Measurements from ENCODE around the gene SLC25A47. TPM values are rescaled to one million over a fixed set of nuclear protein-coding genes. Genes with fewer than 3 reads are reported as not detected.

Gene SLC25A47
- total and polyA plus RNA-seq, 2 of the 4 experiments (the other 2 are of a cell fraction), result not detected

DNA sequence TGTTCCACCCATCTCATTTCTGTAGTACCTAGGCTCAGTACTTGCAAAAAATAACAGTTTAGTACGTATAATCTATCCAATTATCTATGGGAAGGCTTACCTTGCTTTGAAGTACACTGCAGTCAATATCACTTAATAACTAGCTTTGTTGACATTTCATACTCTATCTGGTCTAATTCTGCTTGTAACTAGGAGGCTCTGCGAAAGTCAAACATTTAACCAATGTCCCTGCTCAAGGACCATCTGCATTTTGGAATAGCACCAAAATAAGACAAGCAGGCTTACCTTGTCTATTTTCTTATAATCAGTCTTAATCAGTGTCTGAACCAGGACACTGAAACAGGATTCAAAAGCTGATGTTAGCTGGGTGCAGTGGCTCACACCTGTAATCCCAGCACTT, 39.9 kb downstream of the SLC25A47 start:
- no peak for DNase-seq
- Histone ChIP-seq H2BK15ac (ENCODE audit: low read depth, low read length) (peak overlapping the region; percentile 74), H3K9ac (ENCODE audit: low read depth, low read length) (peak overlapping the region; percentile 20), H4K20me1 (ENCODE audit: insufficient read depth, low read length) (peaks cover 6% of the 10 kb centered on the region; the same call in 1 of the 2 replicates), H3K4ac (ENCODE audit: low read depth, low read length) (peak overlapping the region; percentile 61), H4K8ac (ENCODE audit: low read depth in 2 of 2, low read length in 2 of 2) (peak overlapping the region; percentile 32 to 81), H3K36me3 (ENCODE audit: control insufficient read depth, insufficient read depth, low read length) (peaks cover 60% of the 10 kb centered on the region), H4K5ac (ENCODE audit: low read depth, low read length) (peak overlapping the region; percentile 65), H3K4me2 (ENCODE audit: low read depth, low read length) (peak overlapping the region; percentile 59; the same call in 1 of the 2 replicates), H3K18ac (ENCODE audit: low read depth, low read length) (peak overlapping the region; percentile 73), H3K79me1 (ENCODE audit: low read depth in 1 of 2, low read length in 2 of 2) (peaks cover 12 to 62% of the 10 kb centered on the region in 2 experiments), H4K91ac (ENCODE audit: insufficient read depth, low read depth, low read length) (peak overlapping the region; percentile 92), H2BK5ac (ENCODE audit: low read depth, low read length, poor library complexity, severe bottlenecking) (peak overlapping the region; percentile 98), H3K56ac (ENCODE audit: extremely low read depth, insufficient read depth, low read length) (peak overlapping the region; percentile 36), H3K14ac (replicated peaks; ENCODE audit: low read depth, low read length) (peak overlapping the region; percentile 74; the same call in 1 of the 2 replicates), H3K9me3 (ENCODE audit: control insufficient read depth, insufficient read depth, low read length) (no peaks in the 10 kb centered on the region), H2BK20ac (ENCODE audit: low read depth, low read length) (peak overlapping the region; percentile 88), H3K4me1 (ENCODE audit: control insufficient read depth, insufficient read depth, low read length) (peaks cover 31% of the 10 kb centered on the region), H3K23ac (ENCODE audit: low read depth, low read length) (peak overlapping the region; percentile 80; the same call in 1 of the 2 replicates), H3K27me3 (ENCODE audit: control insufficient read depth, insufficient read depth, low read length) (no peaks in the 10 kb centered on the region), H3K4me3 (ENCODE audit: insufficient read depth, low read depth, low read length) (no peak overlapping the region), H2BK120ac (ENCODE audit: low read depth, low read length) (peak overlapping the region; percentile 93), H3K9me1 (ENCODE audit: insufficient read depth, low read length) (peaks cover 24% of the 10 kb centered on the region), H2AK5ac (ENCODE audit: low read depth, low read length) (peak overlapping the region; percentile 79), H3K27ac (ENCODE audit: insufficient read depth, low read length) (peak overlapping the region; percentile 98), H2AFZ (replicated peaks; ENCODE audit: low read length, poor library complexity) (no peak overlapping the region), H2AK9ac (replicated peaks; ENCODE audit: low read depth, low read length, poor library complexity) (no peak overlapping the region)
- ChIA-PET CTCF (no interaction called here), POLR2A (ENCODE audit: unreplicated experiment) (no interaction called here)
- BruUV-seq (replicated peaks), result no TSS peak
- in situ Hi-C loops (cut with MboI; ENCODE audit: low sequenced_read_pairs), result no loop called here
- no peak for ATAC-seq (ENCODE audit: low read depth)
- no peak for TF ChIP-seq RFX5 (IDR thresholded peaks at IDR 0.05; ENCODE audit: low read depth, low read length)
- TF ChIP-seq RCOR1 (IDR thresholded peaks at IDR 0.05; ENCODE audit: insufficient replicate concordance, low read length), result no peak
- TF ChIP-seq, protein P1, sequence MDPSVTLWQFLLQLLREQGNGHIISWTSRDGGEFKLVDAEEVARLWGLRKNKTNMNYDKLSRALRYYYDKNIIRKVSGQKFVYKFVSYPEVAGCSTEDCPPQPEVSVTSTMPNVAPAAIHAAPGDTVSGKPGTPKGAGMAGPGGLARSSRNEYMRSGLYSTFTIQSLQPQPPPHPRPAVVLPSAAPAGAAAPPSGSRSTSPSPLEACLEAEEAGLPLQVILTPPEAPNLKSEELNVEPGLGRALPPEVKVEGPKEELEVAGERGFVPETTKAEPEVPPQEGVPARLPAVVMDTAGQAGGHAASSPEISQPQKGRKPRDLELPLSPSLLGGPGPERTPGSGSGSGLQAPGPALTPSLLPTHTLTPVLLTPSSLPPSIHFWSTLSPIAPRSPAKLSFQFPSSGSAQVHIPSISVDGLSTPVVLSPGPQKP (IDR thresholded peaks at IDR 0.05; ENCODE audit: borderline replicate concordance, low read depth, low read length), result no peak
- TF ChIP-seq NFE2L2 (IDR thresholded peaks at IDR 0.05; ENCODE audit: low read depth, low read length), result no peak
- no peak for TF ChIP-seq RAD21 (IDR thresholded peaks at IDR 0.05; ENCODE audit: low read length)
- TF ChIP-seq, protein P2, sequence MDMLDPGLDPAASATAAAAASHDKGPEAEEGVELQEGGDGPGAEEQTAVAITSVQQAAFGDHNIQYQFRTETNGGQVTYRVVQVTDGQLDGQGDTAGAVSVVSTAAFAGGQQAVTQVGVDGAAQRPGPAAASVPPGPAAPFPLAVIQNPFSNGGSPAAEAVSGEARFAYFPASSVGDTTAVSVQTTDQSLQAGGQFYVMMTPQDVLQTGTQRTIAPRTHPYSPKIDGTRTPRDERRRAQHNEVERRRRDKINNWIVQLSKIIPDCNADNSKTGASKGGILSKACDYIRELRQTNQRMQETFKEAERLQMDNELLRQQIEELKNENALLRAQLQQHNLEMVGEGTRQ (IDR thresholded peaks at IDR 0.05; ENCODE audit: low read depth, low read length), result no peak
- WGBS, 2 experiments (ENCODE audit: extremely low coverage in 2 of 2, insufficient read length in 1 of 2), result 57% methylated on average over 1 of the region's 2 CpGs; no CpG with 5 or more reads in 1 of the 2 experiments
- dilution Hi-C loops (cut with HindIII; ENCODE audit: low sequenced_read_pairs, unreplicated experiment), result no loop called here
- intact Hi-C loops (cut with micrococcal nuclease), result loop anchor here (5.0 kb wide), 1 partner anchor 56 kb away; the partner anchor contains the start of gene SLC25A29
